Hepatocyte (in vitro differentiated cells): Measurements from ENCODE around the gene GNAT1.

Experiments
- CTCF ChIP-seq: fragments of 200-600 bp; sonication (generic); IDR thresholded peaks from 2 replicates; pipeline ENCODE4 v1.5.1; 2016; ENCODE audit warnings: antibody characterized with exemption, mild to moderate bottlenecking; ENCODE audit not compliant: poor library complexity
- EZH2phosphoT487 ChIP-seq: fragments of 200-600 bp; sonication (generic); IDR thresholded peaks from one replicate; pipeline ENCODE4 v1.6.1; 2018; ENCODE audit warnings: antibody characterized with exemption, mild to moderate bottlenecking, low read depth, moderate library complexity; ENCODE audit not compliant: unreplicated experiment, severe bottlenecking

- TF ChIP-seq CTCF (no peak), EZH2phosphoT487 (no peak)
Observed at GRCh38 chr3:50193746-50194127, 2.3 kb downstream of the GNAT1 start.
